ENCODE data around the gene CAPRIN1.
"Not testable (repeated sequence)": the region's sequence is repeated elsewhere in the genome, so short reads cannot be mapped to it uniquely, and the experiment has no call there.

Gene CAPRIN1

DNA sequence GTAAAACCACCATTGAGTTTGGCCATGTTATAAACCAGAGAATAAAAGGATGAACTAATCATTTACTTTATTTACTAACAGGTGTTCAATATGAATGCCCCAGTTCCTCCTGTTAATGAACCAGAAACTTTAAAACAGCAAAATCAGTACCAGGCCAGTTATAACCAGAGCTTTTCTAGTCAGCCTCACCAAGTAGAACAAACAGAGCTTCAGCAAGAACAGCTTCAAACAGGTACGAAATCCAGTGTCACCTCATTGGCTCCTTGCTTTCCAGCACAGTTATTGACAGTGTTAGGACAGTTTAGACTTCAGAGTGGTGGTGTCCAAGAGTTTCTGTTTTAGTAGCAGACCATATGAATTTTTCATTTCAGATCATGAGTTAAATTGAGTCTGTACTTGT is 40.3 kb downstream of the CAPRIN1 start:
- DNase-seq (ENCODE audit: low read depth, low spot score), result no peak

DNA sequence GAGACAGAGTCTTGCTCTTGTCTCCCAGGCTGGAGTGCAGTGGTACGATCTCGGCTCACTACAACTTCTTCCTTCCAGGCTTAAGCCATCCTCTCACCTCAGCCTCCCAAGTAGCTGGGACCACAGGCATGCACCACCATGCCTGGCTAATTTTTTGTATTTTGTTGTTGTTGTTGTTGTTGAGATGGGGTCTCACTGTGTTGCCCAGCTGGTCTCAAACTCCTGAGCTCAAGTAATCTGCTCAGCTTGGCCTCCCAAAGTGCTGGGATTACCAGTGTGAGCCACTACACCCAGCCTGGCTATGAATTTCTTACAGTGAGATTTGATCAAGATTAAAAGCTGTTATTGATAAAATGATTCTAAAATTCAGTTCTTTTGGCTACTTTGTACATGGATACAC is 43.4 kb downstream of the CAPRIN1 start:
- DNase-seq (ENCODE audit: low read depth, low spot score), result not testable (repeated sequence)

DNA sequence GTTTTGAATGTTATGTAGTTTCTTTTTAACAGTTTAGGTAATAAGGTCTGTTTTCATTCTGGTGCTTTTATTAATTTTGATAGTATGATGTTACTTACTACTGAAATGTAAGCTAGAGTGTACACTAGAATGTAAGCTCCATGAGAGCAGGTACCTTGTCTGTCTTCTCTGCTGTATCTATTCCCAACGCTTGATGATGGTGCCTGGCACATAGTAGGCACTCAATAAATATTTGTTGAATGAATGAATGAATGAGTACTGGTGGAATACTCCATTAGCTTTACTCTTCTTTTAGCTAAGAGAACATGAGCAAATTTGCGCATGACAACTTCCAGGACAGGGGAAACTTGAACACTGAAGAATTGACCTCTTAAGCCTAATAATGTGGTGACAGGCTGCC is 47.3 kb downstream of the CAPRIN1 start:
- no peak for DNase-seq (ENCODE audit: low read depth, low spot score)

DNA sequence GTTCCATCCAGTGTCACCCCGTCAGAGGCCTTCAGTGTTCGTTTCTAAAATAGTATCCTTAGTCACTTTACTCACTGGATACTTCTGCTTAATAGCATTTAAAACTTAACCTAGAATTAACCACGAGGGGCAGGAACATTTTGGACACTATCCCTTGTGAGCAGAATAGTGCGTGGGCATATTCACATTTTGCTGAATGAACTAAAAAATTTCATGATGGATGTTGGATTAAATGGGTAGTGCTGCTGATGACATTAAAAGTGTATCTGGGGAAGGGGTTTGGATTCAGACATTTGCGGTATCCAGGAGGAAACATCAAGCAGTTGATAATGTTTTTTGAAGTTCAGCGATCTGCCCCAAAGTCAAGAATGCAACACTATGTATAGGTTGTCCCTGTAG is 53.1 kb downstream of the CAPRIN1 start:
- no peak for DNase-seq (ENCODE audit: low read depth, low spot score)

- peak; percentile 94 for DNase-seq (ENCODE audit: low read depth, low spot score)
Measured at GRCh38 chr11:34105079-34105956, 53.8 kb downstream of the CAPRIN1 start, which contains the start of gene NAT10. TSS of gene NAT10 (plus strand) at chr11:34105629. CDS start at chr11:34108226, 2,597 bp downstream.

- DNase-seq (ENCODE audit: low read depth, low spot score), result no peak
Measured at GRCh38 chr11:34105957-34106504, 54.5 kb downstream of the CAPRIN1 start.

GRCh38 chr11:34111722-34112270 is 60.3 kb downstream of the CAPRIN1 start:
- no peak for DNase-seq (ENCODE audit: low read depth, low spot score)

- no peak for DNase-seq (ENCODE audit: low read depth, low spot score)
Measured at GRCh38 chr11:34114014-34114413, 62.5 kb downstream of the CAPRIN1 start.

DNA sequence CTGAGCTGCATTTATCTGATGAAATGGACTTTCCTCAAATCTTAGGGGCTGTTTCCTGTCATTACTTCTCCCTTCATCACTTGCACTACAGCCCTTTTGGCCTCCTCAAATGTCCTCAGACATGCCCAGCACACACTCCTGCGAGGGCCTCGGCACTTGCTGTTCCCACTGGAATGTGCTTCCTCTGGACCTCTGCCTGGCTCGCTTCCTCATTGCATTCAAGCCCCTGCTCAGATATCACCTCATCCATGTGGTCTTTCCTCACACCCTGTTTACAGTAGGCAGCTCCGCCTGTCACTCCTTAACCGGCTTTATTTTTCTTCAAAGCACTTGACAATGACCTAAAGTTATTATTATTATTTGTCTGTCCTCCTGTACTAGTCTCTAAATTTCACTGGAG is 62.9 kb downstream of the CAPRIN1 start:
- no peak for DNase-seq (ENCODE audit: low read depth, low spot score)

DNA sequence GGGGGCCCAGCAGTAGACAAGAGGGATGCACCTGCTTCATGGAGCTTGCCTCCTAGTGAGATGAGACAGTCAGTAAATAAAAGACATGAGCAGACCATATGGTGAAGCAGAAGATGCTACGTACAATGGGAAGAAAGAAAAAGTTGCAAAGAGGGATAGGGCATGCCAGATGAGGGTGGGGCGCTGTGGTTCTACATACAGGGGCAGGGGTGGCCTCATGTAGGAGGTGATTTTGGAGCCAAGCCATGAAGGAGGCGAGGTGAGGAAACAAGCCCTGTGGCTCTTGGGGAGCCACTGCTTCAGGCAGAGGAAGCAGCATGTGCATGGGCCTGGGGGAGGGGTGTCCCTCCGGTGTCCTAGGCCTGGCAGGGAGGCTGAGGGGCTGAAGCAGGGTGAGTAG is 69.1 kb downstream of the CAPRIN1 start:
- DNase-seq (ENCODE audit: low read depth, low spot score), result no peak

DNA sequence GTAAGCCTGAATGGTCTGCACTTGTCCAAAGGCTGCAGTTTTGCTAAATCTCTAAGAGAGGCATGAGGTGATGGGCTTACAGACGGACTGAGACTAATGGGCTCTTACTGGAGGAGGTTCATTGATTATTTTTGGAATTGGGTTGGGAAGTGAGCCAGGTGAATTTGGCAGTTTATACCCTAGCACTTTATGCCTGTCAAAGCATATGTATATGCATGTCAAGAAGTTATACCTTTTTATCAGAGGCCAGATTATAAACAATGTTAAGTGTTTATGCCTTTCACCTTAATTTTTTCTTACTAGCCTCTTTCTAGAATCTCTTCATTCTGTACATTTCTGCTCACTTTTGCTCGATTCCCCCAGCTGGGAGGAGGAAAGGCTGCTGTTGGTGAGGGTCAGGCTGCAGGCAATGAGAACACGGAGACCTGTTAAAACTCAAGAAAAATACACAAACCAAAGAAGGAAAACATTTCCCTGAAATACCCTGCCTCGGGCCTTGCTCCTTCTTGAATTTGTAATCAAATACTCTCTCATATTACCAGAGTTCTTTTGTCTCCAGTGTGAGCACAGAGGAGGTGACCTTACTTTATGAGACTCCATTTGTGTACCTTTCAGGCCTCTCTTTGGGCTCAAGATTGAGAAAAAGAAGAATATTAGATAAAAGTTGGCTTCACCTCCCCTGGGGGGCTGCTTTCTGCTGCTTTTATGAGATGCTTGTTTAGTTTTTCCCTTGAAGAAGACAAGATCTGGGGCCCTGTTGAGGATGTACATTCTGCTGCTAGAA is 73.5 kb downstream of the CAPRIN1 start:
- DNase-seq (ENCODE audit: low read depth, low spot score), result no peak

- no peak for DNase-seq (ENCODE audit: low read depth, low spot score)
Measured at GRCh38 chr11:34126959-34127848, 75.7 kb downstream of the CAPRIN1 start.

DNA sequence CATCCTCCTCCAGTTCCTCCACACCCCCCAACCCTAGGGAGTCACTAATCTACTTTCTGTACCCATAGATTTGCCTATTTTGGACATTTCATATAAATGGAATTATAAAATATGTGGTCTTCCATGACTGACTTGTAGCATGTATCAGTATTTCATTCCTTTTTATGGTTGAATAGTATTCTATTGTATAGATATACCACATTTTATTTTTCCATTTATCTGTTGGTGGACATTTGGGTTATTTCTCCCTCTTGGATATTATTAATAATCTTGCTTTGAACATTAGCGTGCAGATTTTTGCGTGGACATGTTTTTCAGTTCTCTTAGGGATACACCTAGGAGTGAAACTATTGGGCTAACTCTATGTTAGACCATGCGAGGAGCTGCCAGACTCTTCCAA is 77.3 kb downstream of the CAPRIN1 start:
- DNase-seq (ENCODE audit: low read depth, low spot score), result no peak

- no peak for DNase-seq (ENCODE audit: low read depth, low spot score)
Measured at GRCh38 chr11:34132261-34132965, 80.9 kb downstream of the CAPRIN1 start.

GRCh38 chr11:34134765-34135164 is 83.2 kb downstream of the CAPRIN1 start:
- DNase-seq (ENCODE audit: low read depth, low spot score), result no peak

DNA sequence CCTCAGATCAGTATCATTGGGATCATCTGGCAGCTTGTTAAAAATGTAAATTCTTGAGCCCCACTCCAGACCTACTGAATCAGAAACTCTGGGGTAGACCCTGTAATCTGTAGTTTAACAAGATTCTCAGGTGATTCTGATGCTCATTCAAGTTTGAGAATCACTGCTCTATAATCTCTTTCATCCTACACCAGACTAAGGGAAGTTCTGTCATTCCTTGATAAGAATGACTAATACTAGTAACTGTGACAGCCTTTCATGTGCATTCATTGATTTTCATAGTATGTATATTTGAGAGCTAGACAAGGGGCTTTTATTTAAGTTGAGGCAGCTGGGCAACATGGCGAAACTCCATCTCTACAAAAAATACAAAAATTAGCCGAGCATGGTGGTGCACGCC is 83.9 kb downstream of the CAPRIN1 start:
- no peak for DNase-seq (ENCODE audit: low read depth, low spot score)

DNA sequence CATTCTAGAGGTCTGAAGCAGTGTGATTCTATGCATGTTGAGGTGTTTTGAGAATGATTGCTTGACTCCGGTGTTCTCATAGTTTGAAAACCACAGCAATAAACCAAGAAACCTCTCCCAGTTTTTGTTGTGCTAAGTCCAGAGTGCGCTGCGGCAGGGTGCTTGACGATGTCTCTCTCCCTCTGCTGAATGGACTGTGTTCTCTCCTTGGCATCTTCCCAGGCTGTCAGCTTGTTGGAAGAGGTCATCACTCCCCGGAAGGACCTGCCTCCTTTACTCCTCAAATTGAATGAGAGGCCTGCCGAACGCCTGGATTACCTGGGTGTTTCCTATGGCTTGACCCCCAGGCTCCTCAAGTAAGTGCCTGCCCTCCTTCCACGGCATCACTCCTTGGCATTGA is 84.9 kb downstream of the CAPRIN1 start:
- no peak for DNase-seq (ENCODE audit: low read depth, low spot score)

DNA sequence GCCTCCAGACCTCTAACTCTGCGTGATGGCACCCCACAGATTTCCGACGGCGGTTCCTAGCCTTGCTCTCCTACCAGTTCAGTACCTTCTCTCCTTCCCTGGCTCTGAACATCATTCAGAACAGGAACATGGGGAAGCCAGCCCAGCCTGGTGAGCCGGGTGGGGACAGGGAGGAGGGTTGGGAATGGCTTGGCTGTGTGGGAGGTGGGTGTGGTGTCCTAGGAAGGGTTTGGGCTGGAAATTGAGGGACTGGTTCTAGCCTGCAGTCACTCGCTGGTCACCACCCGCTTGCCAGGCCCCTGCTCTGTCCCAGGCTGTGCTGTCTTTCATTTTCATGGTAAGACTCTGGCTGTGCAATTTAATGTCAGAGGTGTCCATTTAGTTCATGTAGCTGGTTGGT is 87.8 kb downstream of the CAPRIN1 start:
- DNase-seq (ENCODE audit: low read depth, low spot score), result no peak

DNA sequence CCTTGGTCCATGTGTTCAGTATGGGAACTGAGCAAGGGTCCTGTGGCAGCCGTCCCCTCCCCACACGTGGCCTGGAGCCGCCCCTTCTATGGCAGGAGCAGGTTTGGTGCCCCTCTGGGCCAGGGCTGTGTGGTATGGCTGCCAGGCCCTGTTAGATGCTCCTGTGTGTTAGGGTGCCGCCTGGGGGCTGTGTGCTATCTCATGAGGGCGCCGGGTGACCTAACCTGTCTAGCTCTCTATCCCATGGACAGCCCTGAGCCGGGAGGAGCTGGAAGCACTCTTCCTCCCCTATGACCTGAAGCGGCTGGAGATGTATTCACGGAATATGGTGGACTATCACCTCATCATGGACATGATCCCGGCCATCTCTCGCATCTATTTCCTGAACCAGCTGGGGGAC is 88.6 kb downstream of the CAPRIN1 start:
- DNase-seq (ENCODE audit: low read depth, low spot score), result no peak

GRCh38 chr11:34143048-34143447 is 91.5 kb downstream of the CAPRIN1 start:
- no peak for DNase-seq (ENCODE audit: low read depth, low spot score)

- DNase-seq (ENCODE audit: low read depth, low spot score), result no peak
Measured at GRCh38 chr11:34145073-34145472, 93.5 kb downstream of the CAPRIN1 start.

All from smooth muscle cell of the brain vasculature (primary cell).